Suppressor macrophage (primary cell): Measurements from ENCODE around the gene RAP1GDS1.
"Not testable (repeated sequence)": the region's sequence is repeated elsewhere in the genome, so short reads cannot be mapped to it uniquely, and the experiment has no call there.

ENCODE experiments used
- DNase-seq, 4 experiments: peaks; one replicate each; pipeline ENCODE4 v3.0.0-alpha.2; 2020 to 2022

Gene RAP1GDS1

DNA sequence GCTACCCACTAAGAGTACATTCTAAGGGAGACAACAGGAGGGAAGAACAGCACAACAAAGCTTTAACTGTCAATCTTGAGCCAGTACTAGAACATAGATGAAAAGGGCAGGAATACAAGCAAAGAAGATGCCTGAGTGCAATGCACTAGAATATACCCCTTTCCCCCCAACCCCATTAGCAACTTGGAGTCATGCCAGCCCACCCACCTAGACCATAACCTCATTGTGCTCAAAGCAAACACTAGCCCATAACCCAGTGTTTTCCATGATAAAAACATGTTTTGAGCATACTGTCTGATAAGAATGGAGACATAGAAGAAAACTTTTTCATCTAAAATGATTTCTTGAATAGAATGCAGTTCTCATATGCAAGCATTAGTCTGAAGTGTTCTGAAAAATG lies 183.2 kb downstream of the RAP1GDS1 start:
- no peak for DNase-seq

DNA sequence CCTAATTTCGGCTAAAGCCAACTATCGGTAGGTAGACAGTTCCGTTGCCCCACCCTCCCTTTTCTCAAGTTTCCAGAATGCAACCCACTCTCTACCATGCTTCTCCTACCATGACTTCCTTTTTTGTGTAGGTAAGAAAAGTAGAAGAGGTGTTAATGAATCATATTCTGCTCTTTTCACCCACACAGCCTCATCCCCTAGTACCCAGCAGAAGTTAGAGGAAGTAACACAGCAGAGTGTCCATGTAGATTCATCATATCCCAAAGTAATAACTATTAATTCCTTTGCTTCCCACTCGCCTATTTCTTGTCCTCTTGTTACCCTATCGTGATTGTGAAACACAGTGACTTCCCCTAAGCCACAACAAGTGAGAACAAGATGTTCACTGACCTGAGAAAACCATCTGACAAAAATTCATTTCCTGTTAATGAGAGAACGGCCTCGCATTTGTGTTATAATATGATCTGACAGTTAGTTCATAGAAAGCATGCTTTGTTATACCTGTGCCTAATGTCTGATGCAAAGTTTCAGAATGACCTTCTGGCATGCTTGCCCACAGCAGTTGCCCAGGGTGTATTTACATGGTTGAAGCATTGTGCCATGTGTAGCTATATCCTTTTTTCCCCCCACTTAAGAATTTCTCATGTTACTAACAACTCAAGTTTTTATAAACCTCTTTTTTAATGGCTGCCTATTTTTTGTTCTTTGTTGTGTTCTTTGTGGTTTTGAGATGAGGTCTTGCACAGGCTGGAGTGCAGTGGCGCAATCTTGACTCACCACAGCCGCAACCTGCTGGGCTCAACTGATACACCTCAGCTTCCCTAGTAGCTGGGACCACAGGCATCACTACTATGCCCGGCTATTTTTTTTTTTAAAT lies 185.6 kb downstream of the RAP1GDS1 start:
- peak; percentile 49 to 89 (median 64) for DNase-seq

DNA sequence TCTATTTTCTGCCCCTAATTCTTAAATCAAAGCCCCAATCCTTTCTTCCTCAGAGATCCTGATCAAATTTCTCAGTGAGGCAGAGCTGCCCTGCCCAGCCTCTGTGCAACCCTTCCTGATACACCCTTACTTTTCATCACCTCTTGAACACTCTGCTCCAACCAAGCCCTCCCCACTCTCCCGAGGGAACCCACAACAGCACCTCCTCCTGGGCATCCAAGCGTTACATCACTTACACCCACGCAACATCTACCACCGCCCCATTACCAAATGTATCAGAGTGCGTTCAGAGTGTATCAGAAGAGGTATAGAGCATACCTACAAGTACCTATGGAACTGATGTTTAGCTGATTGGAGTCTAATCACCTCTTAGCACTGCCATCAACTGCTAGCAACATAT lies 186.5 kb downstream of the RAP1GDS1 start:
- no peak for DNase-seq

DNA sequence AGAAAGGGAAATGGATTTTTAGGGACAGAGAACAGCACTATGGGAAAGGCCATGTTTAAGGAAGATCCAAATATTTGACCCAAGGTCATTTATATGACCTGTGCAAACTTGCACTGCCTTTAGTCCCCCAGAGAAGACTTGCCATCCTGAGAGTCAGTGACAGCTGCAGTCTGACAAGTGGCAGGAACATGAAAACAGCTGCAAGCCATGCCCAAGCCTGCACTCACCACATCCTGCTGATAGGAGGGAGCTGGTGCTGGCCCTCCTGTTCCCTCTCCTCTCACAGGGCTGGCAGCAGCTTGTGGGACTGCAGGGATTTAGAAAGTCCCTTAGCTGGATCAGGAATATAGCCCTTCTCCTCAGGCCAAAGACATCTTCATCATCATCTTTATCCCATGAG lies 187.7 kb downstream of the RAP1GDS1 start:
- DNase-seq = no peak

DNA sequence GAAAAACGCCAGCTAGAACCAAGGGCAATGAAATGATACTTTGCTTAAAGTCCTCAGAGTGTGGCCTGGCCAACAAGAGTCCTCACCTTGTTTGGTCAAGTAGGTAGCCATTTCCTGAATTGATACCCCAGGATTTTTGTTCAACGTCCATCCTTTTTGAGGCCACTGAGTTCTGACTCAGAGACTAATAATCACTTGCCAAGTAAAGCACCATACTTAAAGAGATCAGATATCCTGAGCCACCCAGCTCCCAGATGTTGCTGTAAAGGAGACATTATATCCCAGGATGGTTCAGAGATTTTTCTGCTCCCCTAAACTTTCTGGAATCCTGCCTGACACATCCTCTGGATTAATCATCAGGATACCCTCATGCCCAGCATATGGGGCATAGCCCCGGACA lies 190.9 kb downstream of the RAP1GDS1 start:
- DNase-seq = no peak

DNA sequence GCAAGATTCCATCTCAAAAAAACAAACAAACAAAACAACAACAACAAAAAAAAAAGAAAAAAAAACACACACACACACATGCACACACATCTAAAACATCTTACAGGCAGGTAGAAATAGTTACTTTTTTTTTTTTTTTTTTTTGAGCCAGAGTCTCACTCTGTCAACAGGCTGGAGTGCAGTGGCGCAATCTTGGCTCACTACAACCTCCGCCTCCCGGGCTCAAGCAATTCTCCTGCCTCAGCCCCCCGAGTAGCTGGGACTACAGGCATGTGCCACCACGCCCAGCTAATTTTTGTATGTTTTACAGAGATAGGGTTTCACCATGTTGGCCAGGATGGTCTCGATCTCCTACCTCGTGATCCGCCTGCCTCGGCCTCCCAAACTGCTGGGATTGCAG lies 196.2 kb downstream of the RAP1GDS1 start:
- not testable (repeated sequence) for DNase-seq

DNA sequence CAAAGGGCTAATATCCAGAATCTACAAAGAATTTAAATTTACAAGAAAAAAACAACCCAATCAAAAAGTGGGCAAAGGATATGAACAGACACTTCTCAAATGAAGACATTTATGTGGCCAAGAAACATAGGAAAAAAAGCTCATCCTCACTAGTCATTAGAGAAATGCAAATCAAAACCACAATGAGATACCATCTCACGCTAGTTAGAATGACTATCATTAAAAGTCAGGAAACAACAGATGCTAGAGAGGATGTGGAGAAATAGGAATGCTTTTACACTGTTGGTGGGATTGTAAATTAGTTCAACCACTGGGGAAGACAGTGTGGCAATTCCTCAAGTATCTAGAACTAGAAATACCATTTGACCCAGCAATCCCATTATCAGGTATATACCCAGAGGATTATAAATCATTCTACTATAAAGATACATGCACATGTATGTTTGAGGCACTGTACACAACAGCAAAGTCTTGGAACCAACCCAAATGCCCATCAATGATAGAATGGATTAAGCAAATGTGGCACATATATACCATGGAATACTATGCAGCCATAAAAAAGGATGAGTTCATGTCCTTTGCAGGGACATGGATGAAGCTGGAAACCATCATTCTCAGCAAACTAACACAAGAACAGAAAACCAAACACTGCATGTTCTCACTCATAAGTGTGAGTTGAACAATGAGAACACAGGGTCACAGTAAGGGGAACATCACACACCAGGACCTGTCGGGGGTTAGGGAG lies 200.1 kb downstream of the RAP1GDS1 start:
- not testable (repeated sequence) for DNase-seq

DNA sequence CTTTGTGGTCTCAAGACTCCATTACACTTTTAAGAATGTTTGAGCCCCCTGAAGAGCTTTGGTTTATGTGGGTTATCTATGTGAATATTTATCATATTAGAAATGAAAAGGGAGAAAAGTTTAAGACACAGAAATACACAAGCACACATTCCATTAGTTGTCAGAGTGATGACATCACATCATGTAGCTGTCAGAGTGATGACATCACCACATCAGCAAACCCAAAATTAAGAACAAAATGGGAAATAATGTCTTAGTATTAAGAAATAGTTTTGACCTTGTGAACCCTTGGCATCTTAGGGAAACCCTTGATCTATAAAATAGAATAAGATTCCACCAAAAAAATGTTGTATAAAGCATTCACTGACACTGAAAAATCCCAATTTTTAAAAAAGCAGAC lies 201.3 kb downstream of the RAP1GDS1 start:
- no peak for DNase-seq

DNA sequence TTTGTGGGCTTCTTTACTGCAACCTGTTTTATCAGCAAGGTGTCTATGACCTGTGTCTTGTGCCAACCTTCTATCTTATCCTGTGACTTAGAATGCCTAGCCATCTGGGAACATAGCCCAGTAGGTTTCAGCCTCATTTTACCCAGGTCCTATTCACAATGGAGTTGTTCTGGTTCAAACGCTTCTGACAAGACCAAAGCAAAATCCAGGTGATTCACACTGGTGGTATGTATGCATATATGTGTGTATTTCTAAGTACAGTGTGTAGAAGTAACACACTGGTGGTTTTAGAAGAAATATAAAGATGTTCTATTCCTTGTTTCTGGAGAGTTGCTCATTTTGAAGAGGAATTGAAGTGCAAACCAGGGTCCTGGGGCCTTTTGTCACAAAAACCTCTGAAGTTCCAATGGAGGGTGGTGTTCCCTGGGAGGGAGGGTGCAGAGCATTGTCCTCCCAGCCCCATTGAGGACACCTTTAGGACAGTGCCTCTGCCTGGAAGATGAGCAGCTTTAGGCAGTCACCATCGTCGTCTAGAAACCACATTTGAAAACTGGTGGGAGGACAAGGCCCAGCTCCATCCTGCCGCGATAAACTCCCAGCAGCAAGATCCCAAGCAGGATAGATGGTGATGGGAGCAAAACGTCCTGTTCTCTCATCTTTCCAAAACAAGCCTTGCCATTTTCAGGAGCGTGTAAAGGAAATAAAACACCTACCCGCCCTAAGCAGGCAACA lies 205.8 kb downstream of the RAP1GDS1 start:
- no peak for DNase-seq

DNA sequence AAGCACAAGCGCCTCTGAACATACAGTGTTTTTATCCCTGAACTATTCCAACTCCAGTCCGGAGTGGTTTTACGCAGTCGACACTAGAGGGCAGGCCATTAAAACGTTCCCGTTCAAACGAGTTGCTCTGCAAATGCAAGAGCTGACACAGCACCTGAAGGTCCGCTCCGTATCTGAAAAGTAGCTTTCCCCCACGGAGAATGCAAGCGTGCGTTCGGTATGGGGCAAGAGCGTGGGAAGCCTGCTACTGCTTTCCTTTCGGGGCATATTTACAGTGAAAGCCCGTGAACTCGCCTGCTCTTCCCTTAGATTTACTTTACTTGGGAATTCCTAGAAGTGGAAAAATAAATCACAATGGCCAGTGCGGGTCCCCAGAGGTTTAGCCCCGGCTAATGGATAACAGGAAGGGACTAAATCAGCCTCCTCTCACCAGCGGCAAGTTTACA lies 206.5 kb downstream of the RAP1GDS1 start:
- DNase-seq = peak; percentile 76 to 93 (median 89)

DNA sequence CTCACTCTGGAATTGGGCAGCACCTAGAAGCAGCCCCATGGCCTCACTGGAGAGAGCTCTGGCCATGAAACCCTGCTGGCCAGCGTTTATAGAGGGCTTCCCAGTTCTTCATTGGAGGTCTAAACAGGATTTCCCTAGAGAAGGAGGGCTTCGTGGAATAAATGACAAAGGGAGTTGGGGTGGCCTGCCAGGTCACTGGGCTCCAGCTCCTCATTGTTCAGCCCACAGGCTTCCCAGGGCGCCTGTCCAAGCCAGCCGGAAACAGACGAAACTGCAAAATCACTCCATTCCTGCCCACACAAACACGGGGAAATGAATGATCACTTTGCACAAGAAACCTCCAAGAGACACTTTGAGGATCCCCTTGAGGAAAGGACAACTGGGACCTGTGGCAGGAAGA lies 207.5 kb downstream of the RAP1GDS1 start:
- peak; percentile 38 to 66 (median 50) for DNase-seq

DNA sequence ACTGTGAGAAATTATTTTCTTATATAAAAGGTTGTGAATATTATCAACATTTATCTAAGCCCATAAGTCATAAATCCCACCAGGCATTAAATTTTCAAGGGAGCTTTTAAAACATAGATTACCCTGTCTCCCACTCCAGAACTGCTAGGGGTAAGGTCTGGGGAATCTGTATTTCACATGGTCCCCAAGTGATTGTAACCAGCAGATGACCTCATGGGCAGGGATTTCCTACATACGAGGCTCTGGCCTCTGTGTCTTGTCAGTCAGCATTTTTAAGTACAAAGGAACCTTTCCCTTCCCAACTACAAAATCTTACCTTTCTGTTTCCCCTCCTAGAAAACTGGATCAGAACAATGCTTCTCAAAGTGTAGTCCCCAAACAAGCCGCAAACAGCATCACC lies 208.6 kb downstream of the RAP1GDS1 start:
- DNase-seq = no peak

DNA sequence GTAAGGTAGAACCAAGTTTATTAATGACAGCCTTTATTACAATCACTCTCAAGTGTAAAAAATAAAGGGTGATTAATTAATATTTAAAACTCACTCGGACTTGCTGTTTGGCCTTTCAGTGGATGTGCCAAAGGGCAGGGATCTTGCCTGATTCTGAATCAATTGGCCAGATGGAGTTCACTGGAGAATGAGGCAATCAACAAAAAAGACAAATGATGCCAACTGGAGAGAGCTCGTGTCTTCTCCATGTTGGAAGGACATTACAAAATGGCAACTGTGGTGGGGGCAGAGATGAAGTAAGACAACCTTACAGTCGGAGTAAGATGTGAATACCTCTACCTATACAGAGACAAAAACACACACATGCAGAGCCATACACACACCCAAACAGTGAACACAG lies 209.2 kb downstream of the RAP1GDS1 start:
- no peak for DNase-seq

DNA sequence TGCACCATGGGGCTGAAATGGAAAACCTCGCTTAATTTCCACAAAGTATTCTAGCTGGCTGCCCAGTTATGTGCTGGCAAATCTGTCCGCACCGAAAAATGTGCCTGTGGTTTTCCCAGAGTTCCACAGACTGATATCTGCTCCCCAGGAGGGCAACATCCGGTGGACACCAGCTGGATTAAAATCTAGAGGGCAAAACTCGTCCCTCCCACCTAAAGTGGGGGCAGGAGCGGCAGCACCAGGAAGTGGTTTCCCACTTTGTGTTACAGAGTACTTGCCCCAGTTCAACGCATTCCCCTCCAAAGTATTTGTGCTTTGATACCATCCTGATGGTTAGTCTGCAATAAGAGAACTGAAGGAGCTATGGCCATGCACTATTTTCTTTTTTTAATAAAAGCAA lies 209.6 kb downstream of the RAP1GDS1 start:
- no peak for DNase-seq

DNA sequence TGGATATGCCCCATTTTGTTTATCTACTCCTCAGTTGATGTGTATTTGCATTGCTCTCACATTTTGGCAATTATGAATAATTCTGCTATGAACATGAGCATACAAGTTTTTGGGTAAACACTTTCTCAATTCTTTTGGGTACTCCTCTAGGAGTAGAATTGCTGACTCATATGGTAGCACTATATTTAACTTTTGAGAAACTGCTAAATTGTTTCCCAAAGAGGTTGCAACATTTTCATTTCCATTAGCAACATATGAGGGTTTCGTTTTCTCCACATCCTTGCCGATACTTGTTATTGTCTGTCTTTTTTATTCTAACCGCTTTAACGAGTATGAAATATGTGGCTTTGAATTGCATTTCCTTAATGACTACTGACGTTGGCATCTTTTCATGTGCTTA lies 211.9 kb downstream of the RAP1GDS1 start:
- peak in 2 of 4 experiments; percentile 26 to 39 for DNase-seq

DNA sequence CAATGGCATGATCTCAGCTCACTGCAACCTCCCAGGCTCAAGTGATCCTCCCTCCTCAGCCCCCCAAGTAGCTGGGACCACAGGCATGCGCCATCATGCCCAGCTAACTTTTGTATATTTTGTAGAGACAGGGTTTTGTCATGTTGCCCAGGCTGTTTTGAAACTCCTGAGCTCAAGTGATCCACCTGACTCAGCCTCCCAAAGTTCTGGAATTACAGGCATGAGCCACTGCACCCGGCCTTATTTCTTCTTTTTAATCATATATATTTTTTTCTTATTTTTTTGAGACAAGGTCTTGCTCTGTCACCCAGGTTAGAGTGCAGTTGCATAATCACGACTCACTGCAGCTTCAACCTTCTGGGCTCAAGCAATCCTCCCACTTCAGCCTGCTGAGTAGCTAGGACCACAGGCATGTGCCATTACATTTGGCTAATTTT lies 213.2 kb downstream of the RAP1GDS1 start:
- peak; percentile 25 to 66 (median 54) for DNase-seq

DNA sequence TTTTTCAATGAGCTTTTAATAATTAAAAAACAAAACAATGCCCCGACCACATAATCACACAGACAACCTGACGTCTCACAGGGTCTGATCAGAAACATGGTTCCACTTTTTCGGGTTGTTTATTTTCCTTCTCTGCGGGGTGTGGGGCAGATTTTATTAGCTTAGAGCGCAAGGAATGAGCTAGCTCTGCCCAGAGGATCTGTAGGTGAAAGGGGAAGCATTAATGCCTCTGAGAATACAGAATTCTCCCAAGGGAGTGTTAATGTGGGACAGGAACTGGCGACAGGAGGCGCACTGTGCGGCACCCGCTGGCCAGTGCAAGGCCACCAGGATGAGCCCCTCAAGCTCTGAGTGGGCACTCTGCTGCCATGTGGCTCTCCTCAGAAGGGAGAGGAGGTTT lies 215.7 kb downstream of the RAP1GDS1 start:
- DNase-seq = no peak

DNA sequence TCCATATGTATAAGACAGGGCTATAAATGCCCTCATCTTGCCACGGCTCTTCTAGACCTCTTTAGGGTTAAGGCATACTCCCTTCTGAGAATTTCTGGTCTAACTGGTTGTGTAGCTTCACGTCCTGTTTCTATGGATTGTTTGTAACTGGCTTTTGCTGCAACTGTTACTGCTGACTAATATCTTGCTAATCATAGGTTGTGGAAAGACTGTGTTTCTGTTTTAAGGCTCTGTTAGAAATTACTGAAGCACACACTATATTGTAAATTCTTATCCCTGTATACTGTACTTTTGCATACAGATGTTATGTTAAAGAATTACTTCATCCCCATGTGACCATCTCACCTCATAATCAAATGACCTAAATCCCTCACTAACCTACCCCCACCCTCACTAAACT lies 218.4 kb downstream of the RAP1GDS1 start:
- DNase-seq = not testable (repeated sequence)

DNA sequence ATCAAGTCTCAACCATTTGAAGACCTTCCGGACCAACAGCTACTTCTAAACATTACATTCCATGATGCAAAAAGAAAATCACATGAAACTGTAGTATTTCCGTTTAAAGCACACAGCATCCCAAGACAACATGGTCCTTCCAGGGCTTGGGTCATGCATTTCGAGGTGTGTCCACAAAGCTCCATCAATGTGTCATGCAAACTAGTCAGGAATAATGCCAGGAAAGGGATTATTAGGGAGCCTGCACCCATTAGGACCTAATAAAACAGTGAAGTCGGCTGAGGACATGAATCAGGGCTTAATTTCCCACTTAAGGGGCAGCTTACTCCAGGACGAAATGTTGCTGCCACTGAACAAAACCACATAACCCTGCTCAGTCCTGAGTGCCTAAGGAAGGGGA lies 219.4 kb downstream of the RAP1GDS1 start:
- DNase-seq = no peak

DNA sequence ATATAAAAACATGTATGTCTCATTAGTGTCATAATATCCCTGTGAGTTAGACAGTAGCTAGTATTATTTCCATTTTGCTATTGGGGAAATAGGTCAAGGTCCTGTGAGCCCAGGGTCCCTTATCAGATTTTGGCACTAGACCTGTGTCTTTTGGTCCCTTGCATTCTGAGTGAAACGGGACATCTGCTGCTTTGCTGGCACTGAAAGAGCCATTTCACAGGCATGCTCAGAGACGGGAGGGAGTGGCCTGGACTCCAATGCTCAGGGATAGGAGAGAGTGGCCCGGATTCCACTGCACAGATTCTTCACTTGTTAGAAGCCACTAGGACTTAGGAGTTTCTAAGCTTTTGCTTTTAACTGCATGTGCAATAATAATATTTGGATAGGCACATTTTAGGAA lies 220.0 kb downstream of the RAP1GDS1 start:
- DNase-seq = no peak

DNA sequence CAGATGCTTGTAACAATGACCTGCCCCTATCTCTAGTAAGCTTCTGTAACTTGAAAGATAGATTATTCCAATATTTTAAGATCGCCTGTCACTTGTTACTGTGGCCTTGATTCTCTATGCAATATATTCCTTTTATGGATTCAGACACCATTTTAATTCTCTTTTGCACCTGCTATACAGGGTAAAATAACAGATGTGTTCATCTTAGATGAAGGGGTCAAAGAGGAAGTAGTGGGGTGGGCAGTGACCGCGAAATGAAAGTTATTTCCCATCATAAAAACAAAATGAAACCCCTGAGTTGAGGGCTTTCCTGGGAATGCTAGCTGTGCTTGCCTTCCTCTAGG lies 221.3 kb downstream of the RAP1GDS1 start:
- DNase-seq = no peak

DNA sequence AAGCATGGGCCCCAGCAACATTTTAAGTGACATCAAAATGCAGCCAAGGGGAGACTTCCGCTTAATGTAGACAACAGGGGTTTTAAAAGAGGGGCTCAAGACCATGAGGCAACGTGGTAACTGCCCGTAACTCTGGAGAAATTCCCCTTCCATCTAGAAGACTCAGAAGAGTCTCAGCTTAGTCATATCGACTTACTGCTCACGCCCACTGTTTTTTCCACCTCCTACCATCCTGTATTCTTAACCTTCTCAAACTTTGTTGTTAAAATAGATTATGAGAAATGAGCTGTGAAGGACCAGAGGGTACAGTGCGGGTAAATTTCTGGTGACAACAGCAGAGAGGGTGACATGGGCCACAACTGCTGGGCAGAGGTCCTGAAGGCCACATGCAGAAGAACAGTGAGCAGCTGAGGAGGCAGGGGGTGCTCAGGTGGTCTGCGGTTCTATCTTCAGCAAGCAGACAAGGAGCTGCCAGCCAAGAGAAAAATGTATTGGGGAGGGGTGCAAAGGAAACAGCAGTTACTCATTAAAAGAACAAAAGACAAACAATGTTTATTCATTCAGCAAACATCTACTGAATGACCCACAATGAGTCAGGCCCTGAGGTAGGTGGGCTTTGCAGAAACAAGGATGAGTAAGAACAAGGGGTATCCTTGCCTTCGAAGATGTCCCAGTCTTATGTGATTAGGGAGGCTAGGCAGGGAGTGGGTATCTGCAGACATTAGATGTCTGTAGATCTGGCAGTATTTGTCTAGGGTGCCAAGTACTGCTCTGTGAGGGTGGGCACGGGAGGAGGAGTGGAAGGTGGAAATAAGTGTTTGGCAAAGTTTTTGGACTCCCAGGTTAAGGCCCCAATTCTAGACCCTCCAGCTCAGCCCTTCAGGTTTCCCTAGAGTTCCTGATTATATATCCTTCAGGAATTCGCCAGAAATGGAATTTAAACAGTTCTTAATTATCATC lies 221.9 kb downstream of the RAP1GDS1 start:
- DNase-seq = no peak
